ENCODE data around the gene PCDHAC2. TPM values are rescaled to one million over a fixed set of nuclear protein-coding genes. Genes with fewer than 3 reads are reported as not detected.

Gene PCDHAC2
- total RNA-seq, 1 experiment from 2014 or later, result 12.6 TPM

GRCh38 chr5:140965905-140966292, 377 bp upstream of the PCDHAC2 start:
- Mint-ChIP-seq H3K4me3 (ENCODE audit: low read depth, unreplicated experiment) (peak overlapping the region; percentile 99), H3K36me3 (ENCODE audit: insufficient read depth, unreplicated experiment) (peaks cover 17% of the 10 kb centered on the region), H3K4me1 (ENCODE audit: low read depth, unreplicated experiment) (peaks cover 44% of the 10 kb centered on the region), H3K27ac (ENCODE audit: unreplicated experiment) (peak overlapping the region; percentile 97), H3K27me3 (ENCODE audit: unreplicated experiment) (no peaks in the 10 kb centered on the region), H3K9me3 (ENCODE audit: low read depth, unreplicated experiment) (no peaks in the 10 kb centered on the region)
- TF ChIP-seq CTCF (IDR thresholded peaks at IDR 0.05; ENCODE audit: unreplicated experiment), result no peak
- DNase-seq, result peak; percentile 34
- CTCF ChIA-PET, result interaction anchor here (0.7 to 2.1 kb wide), 6 partner anchors 11 to 128 kb away, joined by 3 to 13 read pairs (median 3); no protein-coding TSS in a partner anchor
- intact Hi-C loops (cut with micrococcal nuclease; ENCODE audit: unreplicated experiment), result loop anchor here (1.0 to 2.0 kb wide), 2 partner anchors 39 to 75 kb away; no protein-coding TSS in a partner anchor
- TSS peak; percentile 69 for BruUV-seq (replicated peaks)

- Mint-ChIP-seq H3K27me3 (ENCODE audit: unreplicated experiment) (no peaks in the 10 kb centered on the region), H3K36me3 (ENCODE audit: insufficient read depth, unreplicated experiment) (peaks cover 17% of the 10 kb centered on the region), H3K27ac (ENCODE audit: unreplicated experiment) (no peak overlapping the region), H3K4me3 (ENCODE audit: low read depth, unreplicated experiment) (peak overlapping the region; percentile 99), H3K4me1 (ENCODE audit: low read depth, unreplicated experiment) (peaks cover 51% of the 10 kb centered on the region), H3K9me3 (ENCODE audit: low read depth, unreplicated experiment) (no peaks in the 10 kb centered on the region)
- TSS peak; percentile 14 for BruUV-seq (replicated peaks)
- CTCF ChIA-PET, result interaction anchor here (1.1 to 2.1 kb wide), 4 partner anchors 15 to 73 kb away, joined by 3 to 13 read pairs (median 8); no protein-coding TSS in a partner anchor
- intact Hi-C loops (cut with micrococcal nuclease; ENCODE audit: unreplicated experiment), result loop anchor here (2.0 kb wide), 1 partner anchor 37 kb away; no protein-coding TSS in a partner anchor
- TF ChIP-seq CTCF (IDR thresholded peaks at IDR 0.05; ENCODE audit: unreplicated experiment), result no peak
- DNase-seq, result no peak
These were observed 1.1 kb downstream of the PCDHAC2 start for GRCh38 chr5:140967226-140967893.

- no peak overlapping the region for H3K27ac Mint-ChIP-seq (ENCODE audit: unreplicated experiment)
- H3K4me3 Mint-ChIP-seq (ENCODE audit: low read depth, unreplicated experiment), result peak overlapping the region; percentile 29
- no peak for TF ChIP-seq CTCF (IDR thresholded peaks at IDR 0.05; ENCODE audit: unreplicated experiment)
- no TSS peak for BruUV-seq (replicated peaks)
- CTCF ChIA-PET, result no interaction called here
- no peaks in the 10 kb centered on the region for H3K27me3 Mint-ChIP-seq (ENCODE audit: unreplicated experiment)
- H3K36me3 Mint-ChIP-seq (ENCODE audit: insufficient read depth, unreplicated experiment), result peaks cover 17% of the 10 kb centered on the region
- H3K4me1 Mint-ChIP-seq (ENCODE audit: low read depth, unreplicated experiment), result peaks cover 47% of the 10 kb centered on the region
- no peak for DNase-seq
- intact Hi-C loops (cut with micrococcal nuclease; ENCODE audit: unreplicated experiment), result no loop called here
- no peaks in the 10 kb centered on the region for H3K9me3 Mint-ChIP-seq (ENCODE audit: low read depth, unreplicated experiment)
These were observed 3.6 kb downstream of the PCDHAC2 start for GRCh38 chr5:140969880-140970279.

- no TSS peak for BruUV-seq (replicated peaks)
- H3K9me3 Mint-ChIP-seq (ENCODE audit: low read depth, unreplicated experiment), result no peaks in the 10 kb centered on the region
- H3K27me3 Mint-ChIP-seq (ENCODE audit: unreplicated experiment), result no peaks in the 10 kb centered on the region
- no peak overlapping the region for H3K27ac Mint-ChIP-seq (ENCODE audit: unreplicated experiment)
- CTCF ChIA-PET, result interaction anchor here (0.5 kb wide), 1 partner anchor 250 kb away, joined by 5 read pairs; no protein-coding TSS in a partner anchor
- H3K4me1 Mint-ChIP-seq (ENCODE audit: low read depth, unreplicated experiment), result peaks cover 30% of the 10 kb centered on the region
- no peak for TF ChIP-seq CTCF (IDR thresholded peaks at IDR 0.05; ENCODE audit: unreplicated experiment)
- no peak overlapping the region for H3K4me3 Mint-ChIP-seq (ENCODE audit: low read depth, unreplicated experiment)
- no peaks in the 10 kb centered on the region for H3K36me3 Mint-ChIP-seq (ENCODE audit: insufficient read depth, unreplicated experiment)
- DNase-seq, result no peak
- intact Hi-C loops (cut with micrococcal nuclease; ENCODE audit: unreplicated experiment), result no loop called here
These were observed 7.3 kb downstream of the PCDHAC2 start for GRCh38 chr5:140973550-140973949.
